ENCODE results near the gene DGKB.

The DGKB gene

GRCh38 chr7:14734839-14735321 lies 167.7 kb downstream of the DGKB start:
- Histone ChIP-seq H3K27me3 (replicated peaks; ENCODE audit: control insufficient read depth, insufficient read depth, low read length, poor library complexity, severe bottlenecking) (no peaks in the 10 kb centered on the region), H3K9me3 (ENCODE audit: control insufficient read depth, low read length) (no peaks in the 10 kb centered on the region), H3K27ac (ENCODE audit: insufficient read depth, low read length, poor library complexity, severe bottlenecking) (no peak overlapping the region), H3K4me1 (ENCODE audit: control insufficient read depth, insufficient read depth, low read length, poor library complexity, severe bottlenecking) (no peaks in the 10 kb centered on the region), H3K36me3 (ENCODE audit: control insufficient read depth, insufficient read depth, low read length) (no peaks in the 10 kb centered on the region), H3K4me3 (ENCODE audit: insufficient read depth, low read depth, low read length, poor library complexity, severe bottlenecking) (no peak overlapping the region)
- no peak for DNase-seq

GRCh38 chr7:14720785-14721184 lies 181.8 kb downstream of the DGKB start:
- Histone ChIP-seq H3K4me3 (ENCODE audit: insufficient read depth, low read depth, low read length, poor library complexity, severe bottlenecking) (no peak overlapping the region), H3K36me3 (ENCODE audit: control insufficient read depth, insufficient read depth, low read length) (no peaks in the 10 kb centered on the region), H3K27ac (ENCODE audit: insufficient read depth, low read length, poor library complexity, severe bottlenecking) (no peak overlapping the region), H3K27me3 (replicated peaks; ENCODE audit: control insufficient read depth, insufficient read depth, low read length, poor library complexity, severe bottlenecking) (no peaks in the 10 kb centered on the region), H3K4me1 (ENCODE audit: control insufficient read depth, insufficient read depth, low read length, poor library complexity, severe bottlenecking) (no peaks in the 10 kb centered on the region), H3K9me3 (ENCODE audit: control insufficient read depth, low read length) (no peaks in the 10 kb centered on the region)
- no peak for DNase-seq

GRCh38 chr7:14717816-14718215 lies 184.7 kb downstream of the DGKB start:
- no peak for DNase-seq
- no peak overlapping the region for H3K27ac ChIP-seq (ENCODE audit: insufficient read depth, low read length, poor library complexity, severe bottlenecking)

GRCh38 chr7:14717169-14717568 lies 185.4 kb downstream of the DGKB start:
- no peak overlapping the region for H3K27ac ChIP-seq (ENCODE audit: insufficient read depth, low read length, poor library complexity, severe bottlenecking)
- no peak overlapping the region for H3K4me3 ChIP-seq (ENCODE audit: insufficient read depth, low read depth, low read length, poor library complexity, severe bottlenecking)
- no peaks in the 10 kb centered on the region for H3K27me3 ChIP-seq (replicated peaks; ENCODE audit: control insufficient read depth, insufficient read depth, low read length, poor library complexity, severe bottlenecking)
- no peaks in the 10 kb centered on the region for H3K36me3 ChIP-seq (ENCODE audit: control insufficient read depth, insufficient read depth, low read length)
- no peaks in the 10 kb centered on the region for H3K4me1 ChIP-seq (ENCODE audit: control insufficient read depth, insufficient read depth, low read length, poor library complexity, severe bottlenecking)
- H3K9me3 ChIP-seq (ENCODE audit: control insufficient read depth, low read length), result no peaks in the 10 kb centered on the region
- no peak for DNase-seq

More at GRCh38 chr7:14717816-14718215, 184.7 kb downstream of the DGKB start:
- H3K36me3 ChIP-seq (ENCODE audit: control insufficient read depth, insufficient read depth, low read length), result no peaks in the 10 kb centered on the region
- H3K4me3 ChIP-seq (ENCODE audit: insufficient read depth, low read depth, low read length, poor library complexity, severe bottlenecking), result no peak overlapping the region
- H3K4me1 ChIP-seq (ENCODE audit: control insufficient read depth, insufficient read depth, low read length, poor library complexity, severe bottlenecking), result no peaks in the 10 kb centered on the region
- no peaks in the 10 kb centered on the region for H3K9me3 ChIP-seq (ENCODE audit: control insufficient read depth, low read length)
- H3K27me3 ChIP-seq (replicated peaks; ENCODE audit: control insufficient read depth, insufficient read depth, low read length, poor library complexity, severe bottlenecking), result no peaks in the 10 kb centered on the region

GRCh38 chr7:14714161-14714728 lies 188.3 kb downstream of the DGKB start:
- H3K27me3 ChIP-seq (replicated peaks; ENCODE audit: control insufficient read depth, insufficient read depth, low read length, poor library complexity, severe bottlenecking), result no peaks in the 10 kb centered on the region
- H3K4me1 ChIP-seq (ENCODE audit: control insufficient read depth, insufficient read depth, low read length, poor library complexity, severe bottlenecking), result no peaks in the 10 kb centered on the region
- no peaks in the 10 kb centered on the region for H3K36me3 ChIP-seq (ENCODE audit: control insufficient read depth, insufficient read depth, low read length)
- no peak for DNase-seq
- no peaks in the 10 kb centered on the region for H3K9me3 ChIP-seq (ENCODE audit: control insufficient read depth, low read length)
- no peak overlapping the region for H3K4me3 ChIP-seq (ENCODE audit: insufficient read depth, low read depth, low read length, poor library complexity, severe bottlenecking)
- no peak overlapping the region for H3K27ac ChIP-seq (ENCODE audit: insufficient read depth, low read length, poor library complexity, severe bottlenecking)

GRCh38 chr7:14698239-14698638 lies 204.3 kb downstream of the DGKB start:
- DNase-seq, result no peak
- Histone ChIP-seq H3K27ac (ENCODE audit: insufficient read depth, low read length, poor library complexity, severe bottlenecking) (no peak overlapping the region), H3K4me1 (ENCODE audit: control insufficient read depth, insufficient read depth, low read length, poor library complexity, severe bottlenecking) (no peaks in the 10 kb centered on the region), H3K36me3 (ENCODE audit: control insufficient read depth, insufficient read depth, low read length) (no peaks in the 10 kb centered on the region), H3K9me3 (ENCODE audit: control insufficient read depth, low read length) (no peaks in the 10 kb centered on the region), H3K4me3 (ENCODE audit: insufficient read depth, low read depth, low read length, poor library complexity, severe bottlenecking) (no peak overlapping the region), H3K27me3 (replicated peaks; ENCODE audit: control insufficient read depth, insufficient read depth, low read length, poor library complexity, severe bottlenecking) (no peaks in the 10 kb centered on the region)

GRCh38 chr7:14697684-14698083 lies 204.9 kb downstream of the DGKB start:
- DNase-seq, result no peak
- H3K9me3 ChIP-seq (ENCODE audit: control insufficient read depth, low read length), result no peaks in the 10 kb centered on the region
- no peak overlapping the region for H3K27ac ChIP-seq (ENCODE audit: insufficient read depth, low read length, poor library complexity, severe bottlenecking)
- no peaks in the 10 kb centered on the region for H3K36me3 ChIP-seq (ENCODE audit: control insufficient read depth, insufficient read depth, low read length)
- H3K4me1 ChIP-seq (ENCODE audit: control insufficient read depth, insufficient read depth, low read length, poor library complexity, severe bottlenecking), result no peaks in the 10 kb centered on the region
- no peak overlapping the region for H3K4me3 ChIP-seq (ENCODE audit: insufficient read depth, low read depth, low read length, poor library complexity, severe bottlenecking)
- no peaks in the 10 kb centered on the region for H3K27me3 ChIP-seq (replicated peaks; ENCODE audit: control insufficient read depth, insufficient read depth, low read length, poor library complexity, severe bottlenecking)

GRCh38 chr7:14691597-14692203 lies 210.9 kb downstream of the DGKB start:
- peak in 2 of 3 donors; percentile 2 to 18 for DNase-seq
- H3K4me3 ChIP-seq (ENCODE audit: insufficient read depth, low read depth, low read length, poor library complexity, severe bottlenecking), result no peak overlapping the region
- no peak overlapping the region for H3K27ac ChIP-seq (ENCODE audit: insufficient read depth, low read length, poor library complexity, severe bottlenecking)
- H3K9me3 ChIP-seq (ENCODE audit: control insufficient read depth, low read length), result no peaks in the 10 kb centered on the region
- no peaks in the 10 kb centered on the region for H3K4me1 ChIP-seq (ENCODE audit: control insufficient read depth, insufficient read depth, low read length, poor library complexity, severe bottlenecking)
- H3K36me3 ChIP-seq (ENCODE audit: control insufficient read depth, insufficient read depth, low read length), result no peaks in the 10 kb centered on the region
- H3K27me3 ChIP-seq (replicated peaks; ENCODE audit: control insufficient read depth, insufficient read depth, low read length, poor library complexity, severe bottlenecking), result peaks cover 3% of the 10 kb centered on the region

GRCh38 chr7:14691034-14691433 lies 211.5 kb downstream of the DGKB start:
- no peak for DNase-seq
- no peak overlapping the region for H3K27ac ChIP-seq (ENCODE audit: insufficient read depth, low read length, poor library complexity, severe bottlenecking)
- H3K27me3 ChIP-seq (replicated peaks; ENCODE audit: control insufficient read depth, insufficient read depth, low read length, poor library complexity, severe bottlenecking), result peaks cover 3% of the 10 kb centered on the region
- no peaks in the 10 kb centered on the region for H3K9me3 ChIP-seq (ENCODE audit: control insufficient read depth, low read length)
- H3K36me3 ChIP-seq (ENCODE audit: control insufficient read depth, insufficient read depth, low read length), result no peaks in the 10 kb centered on the region
- H3K4me3 ChIP-seq (ENCODE audit: insufficient read depth, low read depth, low read length, poor library complexity, severe bottlenecking), result no peak overlapping the region
- no peaks in the 10 kb centered on the region for H3K4me1 ChIP-seq (ENCODE audit: control insufficient read depth, insufficient read depth, low read length, poor library complexity, severe bottlenecking)

- Histone ChIP-seq H3K9me3 (ENCODE audit: control insufficient read depth, low read length) (no peaks in the 10 kb centered on the region), H3K27me3 (replicated peaks; ENCODE audit: control insufficient read depth, insufficient read depth, low read length, poor library complexity, severe bottlenecking) (peaks cover 3% of the 10 kb centered on the region), H3K36me3 (ENCODE audit: control insufficient read depth, insufficient read depth, low read length) (no peaks in the 10 kb centered on the region), H3K4me1 (ENCODE audit: control insufficient read depth, insufficient read depth, low read length, poor library complexity, severe bottlenecking) (no peaks in the 10 kb centered on the region), H3K27ac (ENCODE audit: insufficient read depth, low read length, poor library complexity, severe bottlenecking) (no peak overlapping the region), H3K4me3 (ENCODE audit: insufficient read depth, low read depth, low read length, poor library complexity, severe bottlenecking) (no peak overlapping the region)
- DNase-seq, result no peak
These were observed 212.1 kb downstream of the DGKB start for GRCh38 chr7:14690486-14690885.

Measured in effector memory CD4-positive, alpha-beta T cell (primary cell).